Stromal cell of bone marrow (primary cell): ENCODE measurements around the gene WDR26.
"Not testable (repeated sequence)": the region's sequence is repeated elsewhere in the genome, so short reads cannot be mapped to it uniquely, and the experiment has no call there.

ENCODE experiments used
- DNase-seq: peaks from one replicate; pipeline ENCODE4 v3.0.0-alpha.2; 2012; ENCODE audit warnings: low read depth

The WDR26 gene

DNA sequence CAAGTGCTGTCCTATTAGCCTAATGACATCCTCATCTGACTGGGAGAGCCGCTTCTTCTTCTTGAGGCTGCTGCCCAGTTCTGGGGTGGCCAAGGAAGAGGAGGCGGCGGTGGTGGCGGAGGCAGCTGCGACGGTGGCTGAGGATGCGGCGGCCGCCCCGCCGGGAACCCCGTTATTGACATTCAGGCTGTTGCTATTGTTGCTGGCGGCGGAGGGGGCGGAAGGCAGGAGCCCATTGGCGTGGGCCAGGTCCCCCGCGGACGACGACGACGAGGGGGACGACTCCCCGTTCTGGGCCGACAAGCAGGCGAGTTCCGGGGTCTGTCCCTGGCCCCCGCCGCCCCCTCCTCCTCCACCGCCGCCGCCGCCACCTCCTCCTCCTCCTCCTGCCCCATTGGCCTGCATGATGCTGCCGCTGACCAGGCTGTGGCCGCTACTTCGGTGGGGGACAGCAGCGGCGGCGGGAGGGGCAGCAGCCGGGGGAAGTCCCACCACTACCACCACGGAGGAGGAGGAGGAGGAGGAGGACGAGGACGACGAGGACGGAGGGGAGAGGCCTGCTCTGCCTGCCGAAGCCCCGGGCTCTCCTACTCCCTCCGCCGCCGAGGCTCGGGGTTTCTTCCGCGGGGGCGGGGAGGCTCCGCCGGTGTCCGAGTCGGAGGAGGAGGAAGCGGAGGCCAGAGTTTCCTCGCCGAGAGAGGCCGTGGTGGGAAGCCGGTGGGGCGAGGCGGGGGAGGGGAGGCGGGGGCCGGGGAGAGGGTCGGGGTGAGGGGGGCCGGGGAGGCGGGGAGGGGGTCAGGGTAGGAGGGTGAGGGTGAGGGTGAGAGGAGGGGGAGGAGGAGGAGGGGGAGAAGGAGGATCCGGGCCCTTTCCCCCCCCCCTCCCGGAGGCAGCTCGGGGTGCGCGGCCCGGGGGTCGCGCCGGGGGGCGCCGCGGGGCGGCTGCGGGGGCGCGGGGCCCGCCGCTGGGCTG, 610 bp downstream of the WDR26 start:
- no peak for DNase-seq

DNA sequence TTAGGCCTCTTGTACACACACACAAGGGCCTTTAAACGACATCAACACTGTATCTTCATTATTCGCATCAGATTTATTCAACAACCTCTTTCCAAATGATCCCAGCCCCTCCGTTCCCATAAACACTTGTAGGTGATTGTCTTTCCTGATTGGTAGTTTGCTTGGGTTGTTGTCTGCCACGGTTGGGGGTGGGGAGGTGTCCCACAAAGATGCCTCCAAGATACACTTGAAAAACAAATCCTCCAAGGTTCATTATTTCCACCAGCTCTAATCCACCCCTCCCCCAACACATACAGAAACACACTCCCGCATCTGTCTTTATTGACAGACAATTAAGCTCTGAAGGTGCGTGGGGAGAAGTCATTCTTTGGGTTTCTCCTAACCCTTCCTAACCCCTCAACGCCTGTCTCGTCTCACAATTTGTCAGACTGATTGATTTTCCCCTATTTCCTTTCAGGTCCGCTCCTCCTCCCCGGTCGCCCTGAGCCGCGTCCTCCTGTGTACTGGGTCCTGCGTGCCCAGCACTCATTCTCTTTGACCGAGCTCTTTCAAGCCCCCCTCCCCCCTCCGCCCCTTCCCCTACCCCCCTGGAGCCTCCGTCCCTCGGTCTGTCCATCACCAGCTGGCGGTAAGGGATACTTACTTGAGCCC, 1.4 kb downstream of the WDR26 start:
- no peak for DNase-seq

DNA sequence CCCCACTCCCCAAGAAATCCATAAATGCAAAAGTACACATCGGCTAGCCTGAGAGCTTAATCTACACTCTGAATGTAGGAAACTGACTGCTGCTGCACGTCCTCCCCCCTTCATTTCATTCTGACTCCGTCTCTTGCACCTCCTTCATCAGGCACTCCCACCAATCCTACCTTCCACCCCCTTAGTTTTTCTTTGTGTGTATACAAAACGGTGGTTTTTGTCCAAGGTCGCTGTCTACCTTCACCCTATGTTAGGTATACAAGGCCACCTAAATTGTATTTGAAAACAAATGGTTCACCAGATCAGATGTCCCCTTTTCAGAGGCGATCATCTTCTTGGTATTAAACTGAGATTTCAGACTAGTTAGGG, 1.9 kb downstream of the WDR26 start:
- no peak for DNase-seq

DNA sequence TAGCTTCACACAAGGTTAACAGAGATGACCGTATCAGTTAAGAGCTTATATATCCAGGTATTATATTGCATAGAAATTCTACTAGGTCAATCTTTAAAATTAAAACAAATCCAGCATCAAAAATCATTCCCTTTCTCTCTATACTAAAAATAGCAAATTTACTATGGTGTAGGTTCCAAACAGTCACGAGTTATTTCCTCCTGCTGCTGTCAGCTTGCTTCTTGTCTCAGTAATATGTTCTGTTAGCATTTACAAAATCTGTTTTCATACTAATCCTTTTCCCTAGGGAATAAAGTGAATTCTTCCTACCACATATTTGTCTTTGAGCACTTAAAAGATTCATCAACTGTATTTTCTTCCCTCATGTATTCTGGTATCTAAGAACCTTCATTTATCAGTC, 2.5 kb downstream of the WDR26 start:
- DNase-seq: no peak

DNA sequence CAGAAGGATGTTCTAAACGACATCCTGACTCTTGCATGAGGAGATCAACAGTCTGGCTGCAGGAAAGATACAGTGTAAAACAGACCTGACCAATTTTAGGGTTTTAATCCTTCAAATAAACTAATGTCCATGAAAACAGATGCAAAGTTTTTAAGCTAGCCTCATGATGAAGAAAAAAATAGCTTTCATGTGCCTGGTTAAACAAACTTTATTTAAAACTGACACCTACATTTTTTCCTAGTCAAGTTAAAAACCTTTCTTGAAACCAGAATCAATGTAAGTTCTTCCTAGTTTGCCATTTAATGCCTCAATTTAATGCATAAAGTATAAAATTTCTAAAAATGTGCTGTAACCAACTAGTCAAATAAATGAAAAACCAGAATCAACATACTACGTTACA, 2.9 kb downstream of the WDR26 start:
- no peak for DNase-seq

DNA sequence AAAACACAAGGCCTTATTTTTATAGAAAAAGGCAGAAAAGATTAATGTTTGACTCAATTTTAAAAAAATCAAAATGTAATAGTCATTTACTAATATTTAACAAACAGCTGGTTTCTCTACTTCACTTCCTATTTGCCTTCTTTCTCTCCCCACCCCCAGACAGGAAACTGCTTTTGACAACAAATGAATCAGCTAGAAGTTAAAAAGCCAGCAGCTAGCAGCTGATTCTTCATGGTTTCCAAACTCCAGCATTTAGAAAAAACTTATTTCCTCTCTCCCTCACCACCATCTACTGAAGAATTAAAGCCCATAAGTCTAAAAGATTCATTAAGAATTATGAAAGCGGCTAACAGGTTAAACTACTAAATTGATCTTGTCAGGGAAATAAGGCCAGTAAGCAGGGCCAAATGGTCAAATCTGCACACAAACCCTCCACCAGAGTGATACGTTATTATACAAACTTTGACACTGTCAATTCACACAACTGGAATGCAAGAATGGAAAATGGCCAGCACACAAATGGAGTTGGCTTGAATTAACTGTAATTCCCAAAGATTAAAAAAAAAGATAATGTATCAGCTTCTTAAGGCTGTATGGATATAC, 4.0 kb downstream of the WDR26 start:
- no peak for DNase-seq

DNA sequence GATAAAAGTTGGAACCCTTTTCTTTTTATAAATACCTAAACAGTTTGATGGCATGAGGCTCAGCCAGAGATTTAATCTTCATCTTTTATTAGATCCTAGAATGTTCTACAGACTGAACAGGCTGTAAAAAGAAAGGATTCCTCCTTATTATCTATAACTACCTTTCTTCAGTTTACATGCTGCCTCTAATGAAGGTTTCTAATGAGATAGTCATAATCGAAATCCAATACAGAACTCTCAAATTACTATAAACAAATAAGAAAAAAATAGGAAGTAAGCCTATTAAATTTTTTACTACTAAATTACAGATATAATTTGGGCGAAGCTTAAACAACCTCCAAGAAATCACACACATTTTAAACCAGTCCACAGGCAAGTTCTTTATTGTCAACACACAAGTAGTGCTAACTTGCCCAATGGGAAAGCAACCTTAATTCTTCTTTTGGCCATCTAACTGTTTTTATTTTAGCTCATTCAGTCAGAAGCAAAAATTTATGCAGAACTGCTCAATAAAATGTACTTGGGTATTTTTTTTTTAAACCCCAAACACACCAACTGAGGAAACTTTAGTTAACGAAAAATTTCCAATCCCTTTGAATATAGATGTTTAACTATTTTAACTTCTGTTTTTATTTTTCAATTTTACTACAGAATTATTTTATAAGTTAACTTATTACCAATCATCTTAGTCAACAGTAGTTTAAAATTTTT, 4.8 kb downstream of the WDR26 start:
- no peak for DNase-seq

DNA sequence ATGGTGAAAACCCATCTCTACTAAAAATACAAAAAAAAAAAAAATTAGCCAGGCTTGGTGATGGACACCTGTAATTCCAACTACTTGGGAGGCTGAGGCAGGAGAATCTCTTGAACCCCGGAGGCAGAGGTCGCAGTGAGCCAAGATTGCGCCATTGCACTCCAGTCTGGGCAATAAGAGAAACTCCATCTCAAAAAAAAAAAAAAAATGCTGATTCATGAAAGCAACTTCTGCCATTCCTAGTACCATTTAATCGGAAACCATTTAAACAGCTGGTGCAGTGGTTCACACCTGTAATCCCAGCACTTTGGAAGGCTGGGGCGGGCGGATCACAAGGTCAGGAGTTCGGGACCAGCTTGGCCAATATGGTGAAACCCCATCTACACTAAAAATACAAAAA, 5.9 kb downstream of the WDR26 start:
- not testable (repeated sequence) for DNase-seq

DNA sequence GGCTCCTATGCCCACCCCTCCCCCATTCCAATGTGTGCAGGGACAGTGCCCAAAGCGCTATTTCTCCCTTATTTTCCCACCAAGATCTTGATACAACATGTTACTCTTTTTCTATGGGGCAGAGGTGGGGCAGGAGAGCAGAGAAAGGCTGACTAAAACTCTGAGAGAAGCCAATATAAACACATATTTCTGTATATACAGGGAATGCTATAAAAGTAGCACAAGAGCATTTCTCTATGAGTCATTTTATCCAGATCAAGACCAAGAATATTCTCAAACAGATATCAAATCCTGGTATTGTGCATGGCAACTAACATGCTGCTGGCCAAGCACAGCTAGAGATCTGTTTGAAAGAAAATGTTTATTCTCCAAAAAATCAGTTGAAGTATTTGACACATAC, 7.3 kb downstream of the WDR26 start:
- DNase-seq: peak; percentile 76

DNA sequence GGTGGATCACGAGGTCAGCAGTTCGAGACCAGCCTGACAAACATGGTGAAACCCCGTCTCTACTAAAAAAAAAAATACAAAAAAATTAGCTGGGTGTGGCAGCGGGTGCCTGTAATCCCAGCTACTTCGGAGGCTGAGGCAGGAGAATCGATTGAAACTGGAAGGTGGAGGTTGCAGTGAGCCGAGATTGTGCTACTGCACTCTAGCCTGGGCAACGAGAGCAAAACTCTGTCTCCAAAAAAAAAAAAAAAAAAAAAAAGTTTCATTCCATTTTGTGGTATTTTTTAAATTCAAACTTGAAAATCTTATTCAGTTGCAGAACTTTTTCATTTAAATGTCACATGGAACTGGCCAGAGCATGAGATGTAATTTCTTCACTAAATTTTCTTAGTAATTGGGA, 7.7 kb downstream of the WDR26 start:
- DNase-seq: not testable (repeated sequence)

DNA sequence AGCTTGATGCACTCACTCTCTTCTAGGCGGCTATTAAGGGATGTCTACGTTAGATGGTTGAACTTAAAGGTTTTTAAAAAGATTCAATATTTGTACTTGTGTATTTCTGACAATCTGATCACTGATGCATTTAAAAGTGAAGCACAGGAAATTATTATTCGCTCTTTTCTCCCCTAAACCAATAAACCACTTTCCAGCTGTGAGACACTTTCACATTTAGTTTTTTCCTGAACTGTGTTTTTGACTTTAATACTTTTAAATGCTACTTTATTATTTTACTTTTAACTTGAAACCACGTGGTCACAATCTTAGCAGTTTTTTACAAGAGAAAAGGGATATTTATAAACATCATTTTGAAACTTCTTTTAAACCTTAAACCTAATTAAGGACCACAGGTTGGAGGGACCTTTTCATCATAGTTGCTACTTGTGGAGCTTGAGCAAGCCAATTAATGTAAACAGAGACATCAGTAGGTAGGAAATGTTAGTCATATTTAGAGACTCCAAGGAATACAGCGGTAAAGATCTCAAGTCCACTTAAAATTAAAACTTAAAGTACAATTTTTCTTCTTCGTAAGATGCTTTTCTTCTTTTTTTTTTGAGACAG, 9.2 kb downstream of the WDR26 start:
- DNase-seq: no peak

DNA sequence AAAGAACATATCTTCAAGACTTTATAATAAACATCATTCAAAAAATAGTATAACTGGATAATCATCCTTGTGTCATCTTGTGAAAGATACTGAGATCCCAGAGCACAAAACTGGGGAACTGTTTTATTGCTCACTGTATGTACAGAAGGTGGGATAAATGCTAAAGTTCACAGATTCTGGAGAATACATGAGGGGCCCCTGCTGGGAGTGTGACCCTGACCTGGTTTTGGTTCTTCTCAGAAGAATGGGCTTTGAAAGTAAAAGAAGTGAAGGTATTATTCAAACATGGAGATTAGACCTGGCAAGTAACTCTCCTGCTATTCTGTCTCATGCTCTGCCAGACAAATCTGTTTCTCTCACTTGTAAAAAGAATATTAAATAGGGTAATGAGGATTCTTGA, 14.5 kb downstream of the WDR26 start:
- DNase-seq: no peak

DNA sequence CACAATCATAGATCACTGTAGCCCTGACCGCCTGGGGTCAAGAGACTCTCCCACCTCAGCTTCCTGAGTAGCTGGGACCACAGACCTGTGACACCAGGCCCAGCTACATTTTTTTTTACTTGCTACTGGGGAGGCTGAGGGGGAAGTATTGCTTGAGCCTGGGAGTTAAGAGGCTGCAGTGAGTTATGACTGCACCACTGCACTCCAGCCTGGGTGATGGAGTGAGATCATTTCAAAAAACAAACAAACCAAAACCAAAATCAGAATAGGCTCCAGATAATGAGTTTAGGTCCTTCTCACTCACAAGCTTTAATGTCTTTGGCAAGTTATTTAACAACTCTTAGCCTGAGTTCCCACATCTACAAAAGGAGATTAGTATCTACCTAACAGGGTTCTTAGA, 22.8 kb downstream of the WDR26 start:
- DNase-seq: no peak

DNA sequence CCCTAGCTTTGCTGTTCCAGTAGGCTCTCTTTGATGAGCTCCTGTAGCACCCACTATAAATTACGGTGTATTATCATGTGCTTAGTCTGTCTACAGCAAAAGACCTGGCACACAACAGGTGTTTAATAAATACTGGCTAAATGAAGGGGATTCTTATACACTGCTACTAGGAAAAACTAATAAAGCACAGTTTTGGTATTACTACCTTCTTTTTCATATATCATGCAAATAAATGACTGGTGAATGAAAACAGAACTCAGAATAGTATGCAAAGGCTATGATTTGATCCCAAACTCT, 26.4 kb downstream of the WDR26 start:
- DNase-seq: no peak

DNA sequence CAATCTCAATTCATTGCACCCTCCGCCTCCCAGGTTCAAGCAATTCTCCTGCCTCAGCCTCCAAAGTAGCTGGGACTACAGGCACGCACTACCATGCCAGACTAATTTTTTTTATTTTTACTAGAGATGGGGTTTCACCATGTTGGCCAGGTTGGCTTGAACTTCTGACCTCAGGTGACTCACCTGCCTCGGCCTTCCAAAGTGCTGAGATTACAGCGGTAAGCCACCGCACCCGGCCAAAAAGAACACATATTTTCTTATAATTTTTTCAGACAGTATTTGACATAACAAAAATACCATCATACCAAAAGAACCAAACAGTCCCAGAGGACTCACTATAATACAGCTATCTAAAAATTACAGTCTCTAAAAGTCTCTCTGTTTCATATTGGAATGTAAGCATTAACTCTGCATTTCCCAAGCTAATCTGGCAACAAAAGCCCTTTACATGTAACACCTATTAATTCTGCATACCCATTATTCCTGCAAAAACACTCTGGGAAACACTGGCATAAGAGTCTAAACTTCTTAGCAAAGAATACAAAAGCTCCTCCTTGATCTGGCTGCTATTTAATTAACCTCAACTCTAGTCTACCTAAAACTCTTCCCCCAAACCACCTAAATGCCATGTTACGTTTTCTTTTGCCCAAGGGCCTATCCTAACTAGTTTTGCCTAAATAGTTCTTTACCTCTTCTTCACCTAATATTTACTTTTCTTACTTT, 26.9 kb downstream of the WDR26 start:
- DNase-seq: no peak

DNA sequence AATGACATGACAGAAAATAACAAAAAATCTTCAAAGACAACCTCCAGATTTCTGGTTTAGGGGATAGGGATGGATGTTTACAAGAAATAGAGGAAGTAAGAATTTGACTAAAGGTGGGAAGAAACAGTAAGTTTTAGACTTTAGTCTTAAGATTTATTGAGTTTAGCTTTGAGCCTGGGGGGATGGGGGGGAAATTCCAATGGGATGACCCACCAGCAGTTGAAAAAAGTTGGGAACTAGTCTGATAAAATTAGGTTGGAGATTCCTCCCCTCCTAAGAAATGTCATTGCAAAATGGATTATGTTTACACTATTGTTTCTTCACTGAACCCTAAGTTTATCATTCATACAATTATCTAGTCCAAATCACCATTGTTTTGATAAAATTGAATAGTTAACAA, 28.4 kb downstream of the WDR26 start:
- DNase-seq: no peak

DNA sequence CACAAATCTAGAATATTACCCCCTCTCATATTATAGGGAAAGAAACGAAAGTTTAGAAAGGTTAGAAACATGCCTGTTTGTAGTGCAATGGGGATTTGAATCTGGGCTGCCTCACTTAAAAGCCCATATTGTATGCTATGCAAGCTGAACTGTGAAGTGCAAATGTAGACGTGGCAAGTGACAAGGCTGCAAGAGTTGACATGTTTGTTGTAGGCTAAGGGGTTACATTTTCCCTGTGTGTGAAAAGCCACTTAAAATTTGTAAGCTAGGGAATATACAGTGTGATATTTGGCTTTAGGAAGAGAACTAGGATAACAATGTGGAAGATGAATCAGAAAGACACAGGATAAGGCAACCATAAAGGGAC, 29.0 kb downstream of the WDR26 start:
- no peak for DNase-seq

DNA sequence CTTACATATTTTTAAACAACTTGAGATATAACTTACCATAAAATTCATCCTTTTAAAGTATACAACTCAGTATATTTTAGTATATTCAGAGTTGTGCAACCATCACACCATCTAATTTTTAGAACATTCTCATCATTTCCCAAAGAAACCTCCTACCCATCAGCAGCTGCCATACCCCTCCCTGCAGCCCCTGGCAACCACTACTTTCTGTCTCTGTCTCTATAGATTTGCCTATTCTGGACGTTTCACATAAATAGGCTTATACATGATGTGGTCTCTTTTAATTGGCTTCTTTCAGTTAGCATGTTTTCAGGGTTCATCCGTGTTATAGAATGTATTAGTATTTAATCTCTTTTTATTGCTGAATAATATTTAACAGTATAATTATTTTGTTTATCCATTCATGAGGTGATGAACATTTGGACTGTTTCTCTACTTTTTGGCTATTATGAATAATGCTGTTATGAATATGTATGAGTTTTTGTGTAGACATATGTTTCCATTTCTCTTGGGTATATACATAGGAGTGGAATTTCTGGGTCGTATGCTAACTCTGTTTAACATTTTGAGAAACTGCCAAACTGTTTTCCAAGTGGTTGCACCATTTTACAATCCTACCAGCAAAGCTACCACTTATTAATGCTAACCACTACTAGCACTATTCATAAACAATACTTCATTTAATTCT, 29.5 kb downstream of the WDR26 start:
- no peak for DNase-seq

DNA sequence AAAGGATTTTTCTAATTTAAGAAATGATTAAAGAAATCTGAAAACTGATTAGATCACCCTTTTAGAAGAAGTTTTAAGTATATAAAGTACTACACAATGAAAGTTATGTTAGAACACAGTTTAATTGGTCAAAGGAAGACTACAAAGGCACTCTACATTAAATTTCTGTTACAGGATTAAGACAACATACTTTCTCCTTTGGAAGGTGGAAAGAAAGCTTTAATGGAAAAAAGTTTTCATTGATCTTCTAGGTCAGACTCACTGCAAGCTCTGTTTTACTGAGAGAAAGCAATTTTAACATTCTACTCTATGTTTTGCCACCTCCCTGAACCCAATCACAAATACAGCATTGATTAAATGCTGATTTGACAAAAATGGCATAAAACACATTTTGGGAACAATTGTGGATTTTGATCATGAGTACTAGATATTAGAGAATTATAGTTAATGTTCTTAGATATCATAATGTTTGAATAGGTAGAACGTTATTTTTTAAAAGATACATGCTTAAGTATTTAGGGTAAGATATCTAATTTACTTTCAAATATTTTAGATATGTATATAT, 32.0 kb downstream of the WDR26 start:
- DNase-seq: no peak

DNA sequence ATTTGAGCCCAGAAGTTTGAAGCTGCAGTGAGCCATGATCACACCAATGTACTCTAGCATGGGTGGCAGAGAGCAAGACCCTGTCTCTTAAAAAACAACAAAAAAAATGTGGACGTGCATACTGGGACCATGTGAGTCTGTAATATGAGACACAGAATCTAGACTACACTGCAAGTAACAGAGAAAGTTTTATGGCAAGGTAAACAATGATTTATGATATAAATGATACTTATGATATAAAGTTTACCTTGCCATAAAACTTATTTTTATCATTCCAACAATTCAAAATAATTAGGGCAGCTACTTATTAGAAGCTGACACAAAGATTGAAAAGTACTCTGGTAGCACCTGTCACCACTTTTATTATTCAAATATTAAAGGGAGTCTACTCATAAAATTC, 34.7 kb downstream of the WDR26 start:
- DNase-seq: no peak

DNA sequence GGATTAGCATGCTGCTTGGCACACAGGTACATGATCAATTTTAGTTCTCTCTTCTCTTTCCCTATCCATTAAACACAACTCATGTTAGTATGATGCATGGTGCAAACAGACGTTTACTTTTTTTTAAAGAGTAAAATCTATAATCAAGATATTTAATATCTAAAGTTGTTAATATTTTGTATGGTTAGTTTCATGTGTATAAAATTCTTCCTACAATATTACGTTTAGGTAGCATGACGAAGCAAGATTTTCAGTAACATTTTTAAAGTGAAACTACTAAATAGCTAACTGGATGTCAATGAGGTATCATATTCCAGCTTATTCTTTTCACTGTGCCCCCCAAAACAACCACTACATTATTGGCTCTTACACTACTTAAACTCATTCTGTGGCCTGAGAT, 41.3 kb downstream of the WDR26 start:
- DNase-seq: no peak
